Skeletal muscle tissue (tissue), 4 donors: ENCODE data around the gene TBX2. TPM values are rescaled to one million over a fixed set of nuclear protein-coding genes. Genes with fewer than 3 reads are reported as not detected.

Experiments used
- H3K27ac ChIP-seq: one replicate; pipeline ENCODE4 v1.7.0; 2013; ENCODE audit warnings: mild to moderate bottlenecking, low read depth, low read length, inconsistent platforms
- H3K27me3 ChIP-seq, 3 donors: one replicate each; pipeline ENCODE4 v1.7.0; 2013; ENCODE audit warnings: low read length in 3 of 3; ENCODE audit not compliant: control insufficient read depth in 3 of 3, insufficient read depth in 3 of 3
- H3K36me3 ChIP-seq, 3 donors: one replicate each; pipeline ENCODE4 v1.7.0; 2013; ENCODE audit warnings: low read length in 3 of 3; ENCODE audit not compliant: control insufficient read depth in 3 of 3, insufficient read depth in 3 of 3
- H3K4me1 ChIP-seq, 3 donors: one replicate each; pipeline ENCODE4 v1.7.0; 2013; ENCODE audit warnings: low read length in 3 of 3, mild to moderate bottlenecking in 3 of 3; ENCODE audit not compliant: control insufficient read depth in 3 of 3, insufficient read depth in 3 of 3
- H3K4me3 ChIP-seq, 3 donors: one replicate each; pipeline ENCODE4 v1.7.0; 2013; ENCODE audit warnings: low read length in 3 of 3
- H3K9ac ChIP-seq, 3 donors: one replicate each; pipeline ENCODE4 v1.7.0; 2013; ENCODE audit warnings: low read length in 3 of 3, mild to moderate bottlenecking in 3 of 3, moderate library complexity in 2 of 3, low read depth in 1 of 3
- H3K9me3 ChIP-seq, 3 donors: one replicate each; pipeline ENCODE4 v1.7.0; 2013; ENCODE audit warnings: low read length in 3 of 3; ENCODE audit not compliant: control insufficient read depth in 3 of 3
- total RNA-seq: library from RNA; depleted of rRNA; stranded (reverse); fragments of >200 nt; gene quantifications from one replicate; pipeline ENCODE4 v1.2.3, GENCODE V29; 2014
- donor health status: Osteomylitis.

The TBX2 gene
- total RNA-seq, 1 donor from 2014 or later: 5.2 TPM

DNA sequence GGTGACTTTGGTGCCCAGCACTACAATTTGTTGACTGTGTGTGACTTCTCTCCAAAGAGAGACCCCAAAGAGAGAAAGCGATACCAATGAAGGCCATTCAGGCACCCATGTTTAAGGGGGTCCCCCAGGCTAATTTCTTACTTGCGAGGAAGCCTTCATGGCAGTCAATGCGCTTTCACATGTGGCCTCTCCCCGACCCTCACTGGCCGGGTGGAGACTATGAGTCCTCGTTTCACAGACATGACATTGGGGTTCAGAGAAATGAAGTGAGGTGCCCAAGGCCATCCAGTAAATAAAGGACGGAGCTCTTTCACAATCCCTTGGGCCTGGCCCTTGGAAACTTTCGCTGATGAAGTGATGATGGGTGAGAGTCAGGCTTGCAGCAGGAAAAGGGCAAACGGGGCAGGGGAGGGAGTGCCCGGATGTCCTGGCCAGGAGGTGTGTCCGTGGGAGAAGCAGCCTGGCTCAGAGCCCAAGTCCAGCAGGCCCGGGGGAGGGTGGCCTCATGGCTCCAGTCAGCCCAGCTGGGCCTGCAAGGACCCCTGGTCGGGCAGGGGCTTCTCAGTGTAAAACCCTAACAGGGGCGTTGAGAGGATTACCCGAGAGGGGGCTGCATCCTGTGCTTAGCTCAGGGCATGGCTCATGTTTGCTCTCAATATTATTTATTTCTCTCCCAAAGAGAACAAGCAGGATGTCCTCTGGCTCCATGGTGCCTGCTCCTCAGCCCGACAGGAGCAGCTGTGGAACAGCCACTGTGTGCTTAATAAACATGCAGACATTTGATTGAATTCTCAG is 14.7 kb downstream of the TBX2 start:
- Histone ChIP-seq H3K9ac (peak overlapping the region in 1 of 3 donors; percentile 16), H3K27me3 (peaks cover 13 to 42% (median 16%) of the 10 kb centered on the region in 3 donors), H3K4me3 (no peak overlapping the region), H3K36me3 (no peaks in the 10 kb centered on the region), H3K4me1 (peaks cover 34 to 44% (median 41%) of the 10 kb centered on the region in 3 donors), H3K9me3 (no peaks in the 10 kb centered on the region), H3K27ac (no peak overlapping the region)

- H3K9me3 ChIP-seq: no peaks in the 10 kb centered on the region
- H3K27me3 ChIP-seq: peaks cover 16 to 47% (median 17%) of the 10 kb centered on the region in 3 donors
- H3K27ac ChIP-seq: no peak overlapping the region
- no peaks in the 10 kb centered on the region for H3K36me3 ChIP-seq
- H3K4me3 ChIP-seq: no peak overlapping the region
- peak overlapping the region in 1 of 3 donors; percentile 16 for H3K9ac ChIP-seq
- peaks cover 31 to 41% (median 38%) of the 10 kb centered on the region in 3 donors for H3K4me1 ChIP-seq
Measured at GRCh38 chr17:61414936-61415251, 15.3 kb downstream of the TBX2 start.

GRCh38 chr17:61415374-61416210 is 15.9 kb downstream of the TBX2 start:
- Histone ChIP-seq H3K9ac (peak overlapping the region in 1 of 3 donors; percentile 19), H3K4me1 (peaks cover 24 to 34% (median 31%) of the 10 kb centered on the region in 3 donors), H3K9me3 (no peaks in the 10 kb centered on the region), H3K27me3 (peaks cover 14 to 46% (median 15%) of the 10 kb centered on the region in 3 donors), H3K27ac (no peak overlapping the region), H3K4me3 (no peak overlapping the region), H3K36me3 (no peaks in the 10 kb centered on the region)

DNA sequence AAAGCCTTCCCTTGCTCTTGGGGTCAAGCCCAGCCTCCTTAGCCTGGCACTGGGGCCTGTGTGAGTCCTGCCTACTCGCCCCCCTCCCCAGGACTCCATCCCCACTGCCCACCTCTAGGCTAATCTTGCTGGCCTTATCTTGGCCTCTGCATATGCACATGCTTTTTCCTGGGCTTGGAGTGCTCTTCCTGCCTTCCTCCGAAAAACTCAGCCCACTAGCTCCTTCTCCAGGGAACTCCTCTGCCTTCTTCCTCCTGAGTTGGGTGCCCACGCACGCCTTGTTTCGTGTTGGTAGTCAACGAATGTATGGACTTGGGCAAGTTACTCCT is 16.5 kb downstream of the TBX2 start:
- Histone ChIP-seq H3K4me1 (peaks cover 21 to 32% (median 27%) of the 10 kb centered on the region in 3 donors), H3K36me3 (no peaks in the 10 kb centered on the region), H3K27me3 (peaks cover 14 to 45% (median 19%) of the 10 kb centered on the region in 3 donors), H3K9ac (peak overlapping the region in 2 of 3 donors; percentile 19 to 54), H3K4me3 (no peak overlapping the region), H3K9me3 (no peaks in the 10 kb centered on the region), H3K27ac (no peak overlapping the region)

DNA sequence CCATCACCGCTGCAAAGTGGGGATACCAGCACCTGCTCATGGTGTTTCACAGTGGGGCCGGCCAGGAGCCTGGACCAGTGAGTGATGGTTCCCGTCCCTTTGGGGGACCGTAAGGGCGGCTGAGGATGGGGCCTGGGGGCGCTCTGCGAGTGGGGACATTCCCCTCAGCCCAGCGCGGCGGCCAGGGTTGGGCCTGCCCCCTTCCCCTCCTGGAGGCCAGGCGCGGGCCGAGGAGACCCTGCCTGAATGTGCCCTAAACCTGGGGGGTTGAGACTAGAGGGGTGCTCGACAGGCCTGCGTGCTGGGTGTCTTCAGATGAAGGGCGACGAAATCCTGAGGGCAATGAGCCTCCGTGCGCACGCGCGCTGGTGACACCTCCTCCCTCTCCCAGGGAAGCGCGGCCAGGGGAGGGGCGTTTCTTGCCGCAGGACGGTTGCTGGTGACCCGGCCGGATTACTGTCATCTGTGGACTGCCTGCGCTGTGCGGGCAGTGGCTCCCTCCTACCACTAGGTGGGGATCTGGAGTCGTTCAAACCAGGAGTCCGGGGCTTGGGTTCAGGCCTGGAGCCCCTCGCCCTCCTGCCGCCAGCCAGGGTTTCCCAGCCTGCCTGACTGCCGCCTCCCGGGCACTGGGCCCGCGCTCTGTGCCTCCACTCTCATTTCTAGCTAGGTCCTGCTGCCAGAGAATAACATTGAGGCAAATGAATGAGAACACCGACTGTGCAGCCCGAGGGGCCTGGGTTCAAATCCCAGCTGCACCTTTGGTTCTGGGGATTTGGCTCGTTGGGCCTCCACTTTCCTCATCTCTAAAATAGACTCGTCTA is 17.1 kb downstream of the TBX2 start:
- Histone ChIP-seq H3K4me1 (peaks cover 18 to 26% (median 21%) of the 10 kb centered on the region in 3 donors), H3K27me3 (peaks cover 15 to 44% (median 23%) of the 10 kb centered on the region in 3 donors), H3K4me3 (peak overlapping the region; percentile 29 to 41 (median 35)), H3K36me3 (no peaks in the 10 kb centered on the region), H3K9ac (peak overlapping the region in 1 of 3 donors; percentile 54), H3K9me3 (no peaks in the 10 kb centered on the region), H3K27ac (no peak overlapping the region)

- Histone ChIP-seq H3K4me3 (no peak overlapping the region), H3K27ac (no peak overlapping the region), H3K27me3 (peaks cover 24 to 41% (median 31%) of the 10 kb centered on the region in 3 donors), H3K4me1 (peaks cover 12 to 13% (median 13%) of the 10 kb centered on the region in 3 donors), H3K36me3 (no peaks in the 10 kb centered on the region), H3K9me3 (no peaks in the 10 kb centered on the region), H3K9ac (no peak overlapping the region)
Measured at GRCh38 chr17:61418449-61418848, 18.8 kb downstream of the TBX2 start.

GRCh38 chr17:61419496-61420046 is 19.9 kb downstream of the TBX2 start:
- Histone ChIP-seq H3K27ac (no peak overlapping the region), H3K4me1 (peaks cover 11 to 13% (median 12%) of the 10 kb centered on the region in 3 donors), H3K36me3 (no peaks in the 10 kb centered on the region), H3K9me3 (no peaks in the 10 kb centered on the region), H3K9ac (no peak overlapping the region), H3K4me3 (no peak overlapping the region), H3K27me3 (peaks cover 24 to 44% (median 38%) of the 10 kb centered on the region in 3 donors)

GRCh38 chr17:61420052-61420451 is 20.4 kb downstream of the TBX2 start:
- Histone ChIP-seq H3K4me3 (no peak overlapping the region), H3K27me3 (peaks cover 24 to 49% (median 43%) of the 10 kb centered on the region in 3 donors), H3K27ac (no peak overlapping the region), H3K9ac (no peak overlapping the region), H3K9me3 (no peaks in the 10 kb centered on the region), H3K4me1 (peaks cover 10 to 12% (median 11%) of the 10 kb centered on the region in 3 donors), H3K36me3 (no peaks in the 10 kb centered on the region)

DNA sequence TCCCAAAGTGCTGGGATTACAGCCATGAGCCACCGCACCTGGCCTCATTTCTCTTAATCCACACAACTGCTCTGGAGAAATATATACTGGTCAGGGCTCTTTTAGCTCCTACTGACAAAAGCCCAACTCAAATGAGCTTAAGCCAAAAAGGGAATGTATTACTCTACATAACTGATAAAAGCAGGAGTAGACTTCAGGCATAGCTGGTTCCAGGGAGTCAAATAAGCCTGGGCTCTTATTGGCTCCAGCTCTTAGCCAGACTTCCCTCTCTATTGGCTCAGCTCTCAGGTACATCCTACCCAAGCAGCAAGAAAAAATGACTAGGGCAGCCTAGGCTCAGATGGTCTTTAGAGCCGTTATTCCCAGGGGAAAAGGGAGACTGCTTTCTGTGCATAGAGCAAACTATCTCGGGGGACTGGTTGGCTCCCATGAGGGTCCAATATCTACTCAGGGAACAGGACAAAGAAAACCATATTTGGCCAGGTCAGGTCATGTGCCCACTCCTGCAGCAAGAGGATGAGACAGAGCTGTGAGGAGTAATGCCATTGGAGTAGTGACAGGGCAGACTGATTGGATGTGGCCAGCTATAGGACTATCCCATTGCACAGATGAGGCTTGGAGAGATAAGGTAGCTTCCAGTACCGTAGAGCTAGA is 21.2 kb downstream of the TBX2 start:
- Histone ChIP-seq H3K4me1 (peaks cover 10 to 12% (median 11%) of the 10 kb centered on the region in 3 donors), H3K9me3 (no peaks in the 10 kb centered on the region), H3K4me3 (no peak overlapping the region), H3K27me3 (peaks cover 24 to 49% (median 43%) of the 10 kb centered on the region in 3 donors), H3K27ac (no peak overlapping the region), H3K9ac (no peak overlapping the region), H3K36me3 (no peaks in the 10 kb centered on the region)
